ENCODE measurements around the gene CD3E.
"Not testable (repeated sequence)": the region's sequence is repeated elsewhere in the genome, so short reads cannot be mapped to it uniquely, and the experiment has no call there.

The CD3E gene

GRCh38 chr11:118290923-118291322 is 13.6 kb upstream of the CD3E start:
- DNase-seq (ENCODE audit: low read depth, low spot score), result no peak

- no peak for DNase-seq (ENCODE audit: low read depth, low spot score)
Measured at GRCh38 chr11:118291477-118292135, 12.9 kb upstream of the CD3E start.

GRCh38 chr11:118294053-118294452 is 10.5 kb upstream of the CD3E start:
- no peak for DNase-seq (ENCODE audit: low read depth, low spot score)

GRCh38 chr11:118295199-118295598 is 9.3 kb upstream of the CD3E start:
- no peak for DNase-seq (ENCODE audit: low read depth, low spot score)

- DNase-seq (ENCODE audit: low read depth, low spot score), result no peak
Measured at GRCh38 chr11:118295815-118296454, 8.6 kb upstream of the CD3E start.

- no peak for DNase-seq (ENCODE audit: low read depth, low spot score)
Measured at GRCh38 chr11:118301600-118302195, 2.8 kb upstream of the CD3E start.

GRCh38 chr11:118304227-118304567 is 333 bp upstream of the CD3E start:
- DNase-seq (ENCODE audit: low read depth, low spot score), result no peak

- DNase-seq (ENCODE audit: low read depth, low spot score), result no peak
Measured at GRCh38 chr11:118305726-118306125, 1.2 kb downstream of the CD3E start.

- no peak for DNase-seq (ENCODE audit: low read depth, low spot score)
Measured at GRCh38 chr11:118306556-118306955, 2.0 kb downstream of the CD3E start.

GRCh38 chr11:118308995-118309528 is 4.5 kb downstream of the CD3E start:
- DNase-seq (ENCODE audit: low read depth, low spot score), result not testable (repeated sequence)

- no peak for DNase-seq (ENCODE audit: low read depth, low spot score)
Measured at GRCh38 chr11:118310271-118310670, 5.7 kb downstream of the CD3E start.

GRCh38 chr11:118310781-118311485 is 6.4 kb downstream of the CD3E start:
- no peak for DNase-seq (ENCODE audit: low read depth, low spot score)

GRCh38 chr11:118311518-118311917 is 7.0 kb downstream of the CD3E start:
- DNase-seq (ENCODE audit: low read depth, low spot score), result no peak

- no peak for DNase-seq (ENCODE audit: low read depth, low spot score)
Measured at GRCh38 chr11:118312328-118312727, 7.8 kb downstream of the CD3E start.

GRCh38 chr11:118313242-118313641 is 8.7 kb downstream of the CD3E start:
- no peak for DNase-seq (ENCODE audit: low read depth, low spot score)

GRCh38 chr11:118314988-118315411 is 10.5 kb downstream of the CD3E start:
- DNase-seq (ENCODE audit: low read depth, low spot score), result no peak

GRCh38 chr11:118318124-118318523 is 13.6 kb downstream of the CD3E start:
- no peak for DNase-seq (ENCODE audit: low read depth, low spot score)

- DNase-seq (ENCODE audit: low read depth, low spot score), result no peak
Measured at GRCh38 chr11:118318581-118319336, 14.2 kb downstream of the CD3E start.

- DNase-seq (ENCODE audit: low read depth, low spot score), result no peak
Measured at GRCh38 chr11:118319337-118319707, 14.8 kb downstream of the CD3E start.

GRCh38 chr11:118320515-118320914 is 16.0 kb downstream of the CD3E start:
- DNase-seq (ENCODE audit: low read depth, low spot score), result no peak

GRCh38 chr11:118321386-118322082 is 17.0 kb downstream of the CD3E start:
- DNase-seq (ENCODE audit: low read depth, low spot score), result no peak

Data from iPS DF 19.7 (cell line).